ENCODE results near the gene FIBCD1. TPM values are rescaled to one million over a fixed set of nuclear protein-coding genes. Genes with fewer than 3 reads are reported as not detected.
A peak's percentile ranks its signal among the peaks of the same experiment; 100 is the strongest.

Gene FIBCD1
- total and polyA plus RNA-seq, 9 of the 15 experiments (the other 6 are each of a cell fraction or from before 2014, with no cell fraction given) = 0.53 to 1.2 (median 0.95) TPM; not detected in 4

DNA sequence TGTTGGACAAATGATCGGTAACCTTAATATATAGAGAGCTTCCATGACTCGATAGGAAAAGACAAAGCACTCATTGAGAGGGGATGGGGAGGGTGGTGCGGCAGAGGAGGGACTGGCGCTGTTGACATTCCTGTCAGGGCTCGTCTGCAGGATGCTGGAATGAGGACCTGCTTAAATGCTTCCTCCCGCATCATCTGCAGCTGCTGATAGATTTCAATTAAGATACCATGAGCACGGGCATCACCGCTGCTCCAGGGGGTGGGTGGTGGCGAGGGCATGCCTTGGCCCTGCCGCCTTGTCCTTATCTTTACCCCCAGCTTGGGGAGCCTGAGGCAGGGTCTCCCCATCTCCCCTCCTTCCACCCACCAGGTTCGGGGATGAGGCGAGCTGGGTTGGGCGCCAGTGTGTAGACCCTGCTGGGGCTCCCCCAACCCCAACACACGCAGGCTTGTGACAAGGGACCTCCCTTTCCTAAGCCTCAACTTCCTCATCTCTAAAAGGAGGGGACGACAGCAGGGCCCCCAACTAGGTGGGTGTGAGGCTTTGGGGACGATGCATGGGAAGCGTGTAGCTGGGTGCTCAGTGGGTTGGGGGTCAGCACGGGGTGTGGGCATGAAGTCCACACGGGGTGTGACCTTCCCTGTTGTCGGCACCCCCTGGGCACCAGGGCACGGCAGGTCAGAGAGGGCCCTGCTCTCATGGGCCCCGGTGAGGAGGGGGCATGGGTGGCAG lies 30.7 kb downstream of the FIBCD1 start (continued):
- TF ChIP-seq ZNF232 (CRISPR knock-in tag; IDR thresholded peaks at IDR 0.05) (no peak), RCOR1 (IDR thresholded peaks at IDR 0.05; ENCODE audit: borderline replicate concordance in 1 of 2, low read depth in 2 of 2, low read length in 2 of 2) (0 out of 4 replicates have a peak, but pooled peaks of 1 of the 2 experiments have one; percentile 20), CBX5 (IDR thresholded peaks at IDR 0.05; ENCODE audit: borderline replicate concordance, low read depth) (no peak), TBL1XR1 (IDR thresholded peaks at IDR 0.05; ENCODE audit: low read length in 2 of 2) (peak in 1 of 2 experiments; percentile 76; a peak in 2 of 4 replicates), PHB2 (IDR thresholded peaks at IDR 0.05; ENCODE audit: low read depth) (no peak)

DNA sequence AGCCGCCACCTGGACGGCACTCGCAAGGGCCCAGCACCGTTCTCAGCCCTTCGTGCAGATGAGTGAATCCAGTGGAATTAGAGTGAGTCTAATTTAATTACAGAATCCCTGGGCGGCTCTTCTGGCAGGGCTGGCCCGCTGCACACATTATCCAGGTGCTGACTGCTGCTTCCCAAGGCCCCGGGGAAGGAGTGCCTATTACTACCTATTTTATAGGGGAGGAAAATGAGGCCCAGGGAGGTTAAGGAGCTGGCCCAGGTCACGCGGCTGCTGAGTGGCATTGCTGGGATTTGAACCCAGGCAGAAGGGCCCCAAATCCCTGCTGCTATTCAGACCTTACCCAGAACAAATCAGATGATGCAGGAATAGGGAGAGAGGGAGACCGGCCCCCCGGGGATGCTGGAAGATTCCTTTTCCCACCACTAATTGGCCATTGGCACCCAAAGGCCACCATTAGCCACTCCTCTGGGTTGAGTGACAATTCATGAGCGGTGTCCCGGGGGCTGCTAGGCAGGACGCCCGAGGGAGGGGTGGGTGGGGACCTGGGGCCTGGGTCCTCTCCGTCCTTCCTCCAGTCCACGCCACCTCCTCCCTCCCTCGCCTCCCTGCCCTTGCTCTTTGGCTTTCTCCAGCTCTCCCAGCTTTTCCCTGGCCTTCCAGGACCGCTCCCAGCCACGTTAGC lies 32.2 kb downstream of the FIBCD1 start:
- ATAC-seq (peak; percentile 10), FAIRE-seq (no peak), DNase-seq (ENCODE audit: extremely low read depth in 1 of 4, low spot score in 3 of 4) (peak in 3 of 4 experiments; percentile 65 to 71 (median 69))
- WGBS (ENCODE audit: insufficient coverage, low coverage, missing lambda C conversion rate) = 2% methylated on average over 21 of the region's 21 CpGs
- no peaks in the 10 kb centered on the region for H3K9me3 ChIP-seq (replicated peaks; ENCODE audit: control insufficient read depth, insufficient read depth, low read depth, low read length)
- intact Hi-C loops (cut with micrococcal nuclease) = no loop called here
- POLR2A ChIA-PET = interaction anchor here (0.6 to 25.7 kb wide), 14 partner anchors 14 to 218 kb away, joined by 3 to 582 read pairs (median 4); partner anchors contain the start of genes NUP214 and QRFP
- H3K4me1 ChIP-seq (replicated peaks in 1 of 2; ENCODE audit: control insufficient read depth in 2 of 2, insufficient read depth in 2 of 2, low read length in 2 of 2) = peaks cover 0 to 55% of the 10 kb centered on the region in 2 experiments; a peak in 2 of 5 replicates
- no peak overlapping the region for H3K4me2 ChIP-seq (ENCODE audit: insufficient read depth, low read length)
- H3K4me3 ChIP-seq = no peak overlapping the region
- in situ Hi-C loops (cut with MboI) = no loop called here
- peak overlapping the region in 1 of 2 experiments; percentile 60; a peak in 2 of 4 replicates for H3K9ac ChIP-seq (ENCODE audit: insufficient read depth in 1 of 2, low read depth in 2 of 2, low read length in 2 of 2)
- no peak overlapping the region for H2AFZ ChIP-seq (ENCODE audit: low read depth, low read length)
- peaks cover 74% of the 10 kb centered on the region for H4K20me1 ChIP-seq (replicated peaks; ENCODE audit: control insufficient read depth, insufficient read depth, low read length)
- BruUV-seq (replicated peaks) = no TSS peak
- H3K27me3 ChIP-seq (ENCODE audit: control insufficient read depth in 2 of 2, insufficient read depth in 2 of 2, low read length in 2 of 2) = peaks cover 85 to 87% of the 10 kb centered on the region in 2 experiments
- H3K79me2 ChIP-seq (ENCODE audit: control insufficient read depth, insufficient read depth, low read length) = no peaks in the 10 kb centered on the region
- no peaks in the 10 kb centered on the region for H3K36me3 ChIP-seq (ENCODE audit: control insufficient read depth, insufficient read depth, low read length)
- H3K9me1 ChIP-seq (ENCODE audit: control insufficient read depth, insufficient read depth, low read length) = peaks cover 16% of the 10 kb centered on the region
- peak in 1 of 3 experiments; percentile 16 for TF ChIP-seq YY1 (IDR thresholded peaks at IDR 0.05; ENCODE audit: borderline replicate concordance in 1 of 3, control insufficient read depth in 1 of 3, extremely low read depth in 1 of 3, insufficient read depth in 3 of 3, insufficient read length in 1 of 3, insufficient replicate concordance in 2 of 3, low read depth in 1 of 3, low read length in 2 of 3)
- TF ChIP-seq, protein P1, sequence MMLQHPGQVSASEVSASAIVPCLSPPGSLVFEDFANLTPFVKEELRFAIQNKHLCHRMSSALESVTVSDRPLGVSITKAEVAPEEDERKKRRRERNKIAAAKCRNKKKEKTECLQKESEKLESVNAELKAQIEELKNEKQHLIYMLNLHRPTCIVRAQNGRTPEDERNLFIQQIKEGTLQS (IDR thresholded peaks at IDR 0.05) = no peak
- TF ChIP-seq, protein P1 (CRISPR knock-in tag; conservative IDR thresholded peaks at IDR 0.05) = 0 out of 2 replicates have a peak, but pooled peaks have one; percentile 42
- no peak for TF ChIP-seq ETV5 (CRISPR knock-in tag; IDR thresholded peaks at IDR 0.05; ENCODE audit: low read depth)
- TF ChIP-seq, protein P2, sequence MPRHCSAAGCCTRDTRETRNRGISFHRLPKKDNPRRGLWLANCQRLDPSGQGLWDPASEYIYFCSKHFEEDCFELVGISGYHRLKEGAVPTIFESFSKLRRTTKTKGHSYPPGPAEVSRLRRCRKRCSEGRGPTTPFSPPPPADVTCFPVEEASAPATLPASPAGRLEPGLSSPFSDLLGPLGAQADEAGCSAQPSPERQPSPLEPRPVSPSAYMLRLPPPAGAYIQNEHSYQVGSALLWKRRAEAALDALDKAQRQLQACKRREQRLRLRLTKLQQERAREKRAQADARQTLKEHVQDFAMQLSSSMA (CRISPR knock-in tag; IDR thresholded peaks at IDR 0.05) = no peak
- CTCF ChIA-PET (ENCODE audit: low intra/inter-chr PET ratio) = interaction anchor here (0.6 kb wide), 1 partner anchor 50 kb away, joined by 3 read pairs; no protein-coding TSS in a partner anchor
- no peak overlapping the region for H3K27ac ChIP-seq (ENCODE audit: extremely low read depth, low read depth, low read length)

Measured in K562 (cell line).